ENCODE data around the gene TMEM184C.

- TF ChIP-seq POLR2A (IDR thresholded peaks at IDR 0.05) (no peak), CTCF (IDR thresholded peaks at IDR 0.05) (no peak)
These were observed 16.4 kb downstream of the TMEM184C start for GRCh38 chr4:147633643-147634042.

Data from breast epithelium (tissue), 3 donors.